Mesodermal cell (in vitro differentiated cells): Measurements from ENCODE around the gene ACOXL.

Source experiments
- H3K27ac ChIP-seq: 2 replicates; pipeline ENCODE4 v1.7.0; 2013; ENCODE audit warnings: mild to moderate bottlenecking, low read depth, low read length, moderate library complexity; ENCODE audit not compliant: severe bottlenecking
- H3K36me3 ChIP-seq: 2 replicates; pipeline ENCODE4 v1.7.1; 2013; ENCODE audit warnings: mild to moderate bottlenecking, low read length, moderate library complexity; ENCODE audit not compliant: control insufficient read depth, insufficient read depth
- H3K4me1 ChIP-seq: one replicate; pipeline ENCODE4 v1.7.1; 2013; ENCODE audit warnings: mild to moderate bottlenecking, low read length; ENCODE audit not compliant: insufficient read depth, control insufficient read depth, poor library complexity, severe bottlenecking
- H3K4me3 ChIP-seq: 2 replicates; pipeline ENCODE4 v1.7.0; 2013; ENCODE audit warnings: low read length, control low read depth, mild to moderate bottlenecking; ENCODE audit not compliant: insufficient read depth, poor library complexity, severe bottlenecking; ENCODE audit errors: extremely low read depth
- H3K9me3 ChIP-seq: 2 replicates; pipeline ENCODE4 v1.7.1; 2013; ENCODE audit warnings: mild to moderate bottlenecking, low read length, moderate library complexity; ENCODE audit not compliant: control insufficient read depth
- WGBS, 2 experiments: methylation state at CpG; one replicate each; pipeline ENCODE4 v1.1.5; 2013; ENCODE audit warnings: missing lambda C conversion rate in 2 of 2; ENCODE audit not compliant: insufficient coverage in 2 of 2; 5-methylcytosine and 5-hydroxymethylcytosine counted together

The ACOXL gene

GRCh38 chr2:110869472-110870446 lies 137.4 kb downstream of the ACOXL start:
- Histone ChIP-seq H3K9me3 (no peaks in the 10 kb centered on the region), H3K27ac (no peak overlapping the region), H3K4me3 (no peak overlapping the region), H3K4me1 (no peaks in the 10 kb centered on the region), H3K36me3 (no peaks in the 10 kb centered on the region)
- 74 to 80% methylated on average over 6 to 8 of the region's 10 CpGs for WGBS, 2 experiments

- H3K27ac ChIP-seq: no peak overlapping the region
- WGBS, 2 experiments: 60% methylated on average over 1 of the region's 2 CpGs; no CpG with 5 or more reads in 1 of the 2 experiments
- no peaks in the 10 kb centered on the region for H3K9me3 ChIP-seq
- H3K36me3 ChIP-seq: no peaks in the 10 kb centered on the region
- no peak overlapping the region for H3K4me3 ChIP-seq
- H3K4me1 ChIP-seq: no peaks in the 10 kb centered on the region
Observed at GRCh38 chr2:110870545-110870944, 138.2 kb downstream of the ACOXL start.

GRCh38 chr2:110871637-110872036 lies 139.3 kb downstream of the ACOXL start:
- Histone ChIP-seq H3K4me1 (no peaks in the 10 kb centered on the region), H3K4me3 (no peak overlapping the region), H3K9me3 (no peaks in the 10 kb centered on the region), H3K36me3 (no peaks in the 10 kb centered on the region), H3K27ac (no peak overlapping the region)
- WGBS, 2 experiments: 85 to 95% methylated on average over 5 of the region's 6 CpGs

- no peak overlapping the region for H3K27ac ChIP-seq
- 83 to 100% methylated on average over 3 to 4 of the region's 4 CpGs for WGBS, 2 experiments
- no peaks in the 10 kb centered on the region for H3K4me1 ChIP-seq
- H3K4me3 ChIP-seq: no peak overlapping the region
- H3K9me3 ChIP-seq: no peaks in the 10 kb centered on the region
- no peaks in the 10 kb centered on the region for H3K36me3 ChIP-seq
Observed at GRCh38 chr2:110872521-110872920, 140.1 kb downstream of the ACOXL start.

GRCh38 chr2:110873056-110873502 lies 140.7 kb downstream of the ACOXL start:
- H3K36me3 ChIP-seq: no peaks in the 10 kb centered on the region
- 86 to 90% methylated on average over 9 of the region's 9 CpGs for WGBS, 2 experiments
- H3K9me3 ChIP-seq: no peaks in the 10 kb centered on the region
- H3K4me1 ChIP-seq: no peaks in the 10 kb centered on the region
- no peak overlapping the region for H3K4me3 ChIP-seq
- no peak overlapping the region for H3K27ac ChIP-seq

GRCh38 chr2:110873597-110874452 lies 141.5 kb downstream of the ACOXL start:
- no peaks in the 10 kb centered on the region for H3K36me3 ChIP-seq
- H3K4me3 ChIP-seq: no peak overlapping the region
- no peak overlapping the region for H3K27ac ChIP-seq
- no peaks in the 10 kb centered on the region for H3K4me1 ChIP-seq
- H3K9me3 ChIP-seq: no peaks in the 10 kb centered on the region
- WGBS, 2 experiments: 90 to 93% methylated on average over 12 to 13 of the region's 17 CpGs

- Histone ChIP-seq H3K4me1 (no peaks in the 10 kb centered on the region), H3K9me3 (no peaks in the 10 kb centered on the region), H3K36me3 (no peaks in the 10 kb centered on the region), H3K27ac (no peak overlapping the region), H3K4me3 (no peak overlapping the region)
- WGBS, 2 experiments: 82 to 86% methylated on average over 22 to 23 of the region's 24 CpGs
Observed at GRCh38 chr2:110874453-110875383, 142.3 kb downstream of the ACOXL start.

GRCh38 chr2:110875384-110875725 lies 143.0 kb downstream of the ACOXL start:
- H3K27ac ChIP-seq: no peak overlapping the region
- no peak overlapping the region for H3K4me3 ChIP-seq
- H3K4me1 ChIP-seq: no peaks in the 10 kb centered on the region
- no peaks in the 10 kb centered on the region for H3K36me3 ChIP-seq
- WGBS, 2 experiments: 89 to 94% methylated on average over 3 to 4 of the region's 6 CpGs
- H3K9me3 ChIP-seq: no peaks in the 10 kb centered on the region

- Histone ChIP-seq H3K27ac (no peak overlapping the region), H3K9me3 (no peaks in the 10 kb centered on the region), H3K36me3 (no peaks in the 10 kb centered on the region), H3K4me1 (no peaks in the 10 kb centered on the region), H3K4me3 (no peak overlapping the region)
- 87 to 90% methylated on average over 16 of the region's 18 CpGs for WGBS, 2 experiments
Observed at GRCh38 chr2:110876167-110876999, 144.0 kb downstream of the ACOXL start.
